ENCODE measurements around the gene HM13.

- TF ChIP-seq, protein P1, sequence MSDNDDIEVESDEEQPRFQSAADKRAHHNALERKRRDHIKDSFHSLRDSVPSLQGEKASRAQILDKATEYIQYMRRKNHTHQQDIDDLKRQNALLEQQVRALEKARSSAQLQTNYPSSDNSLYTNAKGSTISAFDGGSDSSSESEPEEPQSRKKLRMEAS (IDR thresholded peaks at IDR 0.05) = no peak
- no peak for TF ChIP-seq CTCF (IDR thresholded peaks at IDR 0.05; ENCODE audit: low read depth, low read length, missing input control)
- TF ChIP-seq HNF4G (IDR thresholded peaks at IDR 0.05) = no peak
- TF ChIP-seq SP1 (IDR thresholded peaks at IDR 0.05) = no peak
- TF ChIP-seq, protein P2, sequence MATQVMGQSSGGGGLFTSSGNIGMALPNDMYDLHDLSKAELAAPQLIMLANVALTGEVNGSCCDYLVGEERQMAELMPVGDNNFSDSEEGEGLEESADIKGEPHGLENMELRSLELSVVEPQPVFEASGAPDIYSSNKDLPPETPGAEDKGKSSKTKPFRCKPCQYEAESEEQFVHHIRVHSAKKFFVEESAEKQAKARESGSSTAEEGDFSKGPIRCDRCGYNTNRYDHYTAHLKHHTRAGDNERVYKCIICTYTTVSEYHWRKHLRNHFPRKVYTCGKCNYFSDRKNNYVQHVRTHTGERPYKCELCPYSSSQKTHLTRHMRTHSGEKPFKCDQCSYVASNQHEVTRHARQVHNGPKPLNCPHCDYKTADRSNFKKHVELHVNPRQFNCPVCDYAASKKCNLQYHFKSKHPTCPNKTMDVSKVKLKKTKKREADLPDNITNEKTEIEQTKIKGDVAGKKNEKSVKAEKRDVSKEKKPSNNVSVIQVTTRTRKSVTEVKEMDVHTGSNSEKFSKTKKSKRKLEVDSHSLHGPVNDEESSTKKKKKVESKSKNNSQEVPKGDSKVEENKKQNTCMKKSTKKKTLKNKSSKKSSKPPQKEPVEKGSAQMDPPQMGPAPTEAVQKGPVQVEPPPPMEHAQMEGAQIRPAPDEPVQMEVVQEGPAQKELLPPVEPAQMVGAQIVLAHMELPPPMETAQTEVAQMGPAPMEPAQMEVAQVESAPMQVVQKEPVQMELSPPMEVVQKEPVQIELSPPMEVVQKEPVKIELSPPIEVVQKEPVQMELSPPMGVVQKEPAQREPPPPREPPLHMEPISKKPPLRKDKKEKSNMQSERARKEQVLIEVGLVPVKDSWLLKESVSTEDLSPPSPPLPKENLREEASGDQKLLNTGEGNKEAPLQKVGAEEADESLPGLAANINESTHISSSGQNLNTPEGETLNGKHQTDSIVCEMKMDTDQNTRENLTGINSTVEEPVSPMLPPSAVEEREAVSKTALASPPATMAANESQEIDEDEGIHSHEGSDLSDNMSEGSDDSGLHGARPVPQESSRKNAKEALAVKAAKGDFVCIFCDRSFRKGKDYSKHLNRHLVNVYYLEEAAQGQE (IDR thresholded peaks at IDR 0.05) = no peak
- no peak for TF ChIP-seq JUND (IDR thresholded peaks at IDR 0.05)
- no peak for TF ChIP-seq FOXA1 (IDR thresholded peaks at IDR 0.05)
- no peak for TF ChIP-seq HNF4A (conservative IDR thresholded peaks at IDR 0.05)
- no peak for TF ChIP-seq RAD21 (IDR thresholded peaks at IDR 0.05)
- no peak for TF ChIP-seq GABPA (IDR thresholded peaks at IDR 0.05 in 1 of 2, conservative IDR thresholded peaks at IDR 0.05 in 1 of 2)
- TF ChIP-seq EGR1 (IDR thresholded peaks at IDR 0.05; ENCODE audit: low read depth in 2 of 2) = no peak
- TF ChIP-seq ZBTB33 (IDR thresholded peaks at IDR 0.05) = no peak
Observed at GRCh38 chr20:31578448-31579138, 64.4 kb downstream of the HM13 start.

Data from liver (tissue), 3 donors.